Stimulated activated naive CD8-positive, alpha-beta T cell treated with anti-CD3 and anti-CD28 coated beads, Interleukin-15, Interleukin-2, amounts not matched to agents 100 U/mL and 50 U/mL, for 24 hours (primary cell): Measurements from ENCODE around the gene SERPIND1.
"Not testable (repeated sequence)": the region's sequence is repeated elsewhere in the genome, so short reads cannot be mapped to it uniquely, and the experiment has no call there.

Experiments used
- ATAC-seq: fragments of 150-1000 bp; cut with Tn5 transposase; one replicate; pipeline ENCODE4 v1.10.0; 2021
- DNase-seq: peaks from one replicate; pipeline ENCODE4 v3.0.0; 2021

The SERPIND1 gene

GRCh38 chr22:20815477-20816050 is 41.7 kb downstream of the SERPIND1 start:
- ATAC-seq (no peak), DNase-seq (no peak)

- no peak for ATAC-seq
- no peak for DNase-seq
Measured at GRCh38 chr22:20816559-20816958, 42.6 kb downstream of the SERPIND1 start.

DNA sequence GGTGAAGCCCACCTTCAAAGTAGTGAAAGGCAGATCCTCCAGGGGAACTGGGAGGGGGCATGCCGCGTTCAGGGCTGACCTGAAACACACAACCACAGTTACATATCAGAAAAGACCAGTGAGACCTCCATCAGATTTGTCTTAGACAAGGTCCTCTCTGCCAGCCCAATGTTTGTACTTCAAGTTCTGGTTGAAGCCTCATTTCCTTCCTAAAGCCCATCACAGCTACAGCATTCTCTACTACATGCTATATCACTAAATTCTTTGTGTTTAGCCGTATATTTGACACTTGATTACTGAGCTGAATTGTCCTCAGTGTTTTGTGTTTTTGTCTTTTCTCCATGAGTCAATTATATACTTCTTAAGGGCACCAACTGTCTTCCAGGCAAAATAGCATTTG is 44.6 kb downstream of the SERPIND1 start:
- ATAC-seq (no peak), DNase-seq (no peak)

DNA sequence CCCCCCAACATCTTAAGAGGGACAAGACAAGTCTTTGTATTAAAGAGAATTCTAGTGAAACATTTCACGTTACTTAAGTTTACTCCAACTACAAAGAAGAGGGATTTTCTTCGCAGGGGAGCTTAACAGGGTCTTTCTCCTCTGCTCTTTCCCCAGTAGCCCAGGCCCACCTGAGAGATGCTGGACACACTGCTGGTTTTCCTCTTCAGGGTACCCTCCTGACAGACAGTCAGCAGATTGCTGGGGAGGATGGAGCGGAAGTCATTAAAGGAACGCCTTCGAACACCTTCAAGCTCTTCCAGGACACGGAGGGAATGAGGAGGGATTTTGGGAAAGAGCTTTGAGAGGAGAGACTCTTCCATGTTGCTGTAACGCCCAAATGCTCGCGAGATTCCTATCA is 45.6 kb downstream of the SERPIND1 start:
- ATAC-seq = no peak
- no peak for DNase-seq

DNA sequence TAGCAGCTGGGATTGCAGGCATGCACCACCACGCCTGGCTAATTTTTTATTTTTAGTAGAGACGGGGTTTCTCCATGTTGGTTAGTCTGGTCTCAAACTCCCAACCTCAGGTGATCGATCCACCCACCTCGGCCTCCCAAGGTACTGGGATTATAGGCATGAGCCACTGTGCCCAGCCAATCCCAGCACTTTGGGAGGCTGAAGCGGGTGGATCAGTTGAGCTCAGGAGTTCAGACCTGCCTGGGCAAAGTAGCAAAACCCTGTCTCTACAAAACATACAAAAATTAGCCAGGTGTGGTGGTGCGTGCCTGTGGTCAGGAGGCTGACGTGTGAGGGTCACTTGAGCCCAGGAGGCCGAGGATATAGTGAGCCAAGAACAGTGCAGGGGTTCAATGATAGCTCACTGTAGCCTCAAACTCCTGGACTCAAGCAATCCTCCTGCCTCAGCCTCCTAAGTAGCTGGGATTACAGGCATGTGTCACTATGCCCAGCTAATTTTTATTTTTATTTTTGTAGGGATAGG is 47.9 kb downstream of the SERPIND1 start:
- not testable (repeated sequence) for ATAC-seq

DNA sequence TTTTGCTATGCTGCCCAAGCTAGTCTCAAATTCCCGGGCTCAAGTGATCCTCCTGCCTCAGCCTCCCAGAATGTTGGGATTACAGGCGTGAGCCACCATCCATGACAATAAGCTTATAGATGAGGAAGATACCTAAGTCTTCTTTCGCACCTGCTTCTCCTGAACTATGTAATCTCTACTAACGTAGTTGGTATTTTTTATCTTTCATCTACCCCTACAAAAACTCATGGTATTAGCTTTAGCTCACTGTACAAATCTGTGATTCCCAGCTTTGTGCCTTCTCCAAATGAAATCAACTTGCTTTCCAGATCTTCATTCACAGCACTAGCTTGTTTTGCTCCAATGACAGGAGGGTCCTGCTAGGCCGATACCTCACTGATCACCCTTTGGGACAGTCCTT is 48.3 kb downstream of the SERPIND1 start:
- no peak for ATAC-seq

More for the DNA sequence above, 47.9 kb downstream of the SERPIND1 start:
- not testable (repeated sequence) for DNase-seq

GRCh38 chr22:20823264-20823663 is 49.4 kb downstream of the SERPIND1 start:
- ATAC-seq (no peak), DNase-seq (no peak)

More for the DNA sequence above, 48.3 kb downstream of the SERPIND1 start:
- no peak for DNase-seq

DNA sequence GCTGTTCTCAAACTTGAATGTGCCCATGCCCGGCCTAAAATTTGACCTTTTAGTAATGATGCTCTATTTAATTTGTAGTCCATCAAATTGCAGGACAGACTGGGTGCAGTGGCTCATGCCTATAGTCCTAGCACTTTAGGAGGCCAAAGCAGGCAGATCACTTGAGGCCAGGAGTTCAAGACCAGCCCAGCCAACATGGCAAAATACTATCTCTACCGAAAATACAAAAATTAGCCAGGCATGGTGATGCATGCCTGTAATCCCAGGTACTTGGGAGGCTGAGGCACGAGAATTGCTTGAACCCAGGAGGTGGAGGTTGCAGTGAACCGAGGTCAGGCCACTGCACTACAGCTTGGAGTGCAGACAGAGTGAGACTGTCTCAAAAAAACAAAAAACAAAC is 51.3 kb downstream of the SERPIND1 start:
- DNase-seq, ATAC-seq: not testable (repeated sequence)

- no peak for ATAC-seq
- DNase-seq = no peak
Measured at GRCh38 chr22:20825624-20826023, 51.7 kb downstream of the SERPIND1 start.

DNA sequence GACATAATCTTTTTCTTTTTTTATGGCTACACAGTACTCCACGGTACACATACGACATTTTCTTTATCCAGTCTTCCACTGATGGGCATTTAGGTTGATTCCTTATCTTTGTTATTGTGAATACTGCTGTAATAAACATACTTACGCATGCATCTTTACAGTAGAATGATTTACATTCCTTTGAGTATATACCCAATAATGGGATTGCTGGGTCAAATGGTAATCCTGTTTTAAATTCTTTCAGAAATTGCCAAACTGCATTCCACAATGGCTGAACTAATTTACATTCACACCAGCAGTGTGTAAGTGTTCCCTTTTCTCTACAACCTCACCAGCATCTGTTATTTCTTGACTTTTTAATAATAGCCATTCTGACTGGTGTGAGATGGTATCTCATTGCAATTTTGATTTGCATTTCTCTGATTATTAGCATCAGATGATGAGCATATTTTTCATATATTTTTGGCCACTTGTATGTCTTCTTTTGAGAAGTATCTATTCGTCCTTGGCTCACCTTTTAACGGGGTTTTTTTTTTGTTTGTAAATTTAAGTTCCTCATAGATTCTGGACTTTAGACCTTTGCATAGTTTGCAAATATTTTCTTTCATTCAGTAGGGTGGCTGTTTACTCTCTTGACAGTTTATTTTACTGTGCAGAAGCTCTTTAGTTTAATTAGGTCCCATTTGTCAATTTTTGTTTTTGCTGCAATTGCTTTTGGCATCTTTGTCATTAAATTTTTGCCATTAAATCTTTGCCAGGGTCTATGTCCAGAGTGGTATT is 52.6 kb downstream of the SERPIND1 start:
- ATAC-seq, DNase-seq: not testable (repeated sequence)

- ATAC-seq (no peak), DNase-seq (no peak)
Measured at GRCh38 chr22:20829491-20830134, 55.7 kb downstream of the SERPIND1 start.

DNA sequence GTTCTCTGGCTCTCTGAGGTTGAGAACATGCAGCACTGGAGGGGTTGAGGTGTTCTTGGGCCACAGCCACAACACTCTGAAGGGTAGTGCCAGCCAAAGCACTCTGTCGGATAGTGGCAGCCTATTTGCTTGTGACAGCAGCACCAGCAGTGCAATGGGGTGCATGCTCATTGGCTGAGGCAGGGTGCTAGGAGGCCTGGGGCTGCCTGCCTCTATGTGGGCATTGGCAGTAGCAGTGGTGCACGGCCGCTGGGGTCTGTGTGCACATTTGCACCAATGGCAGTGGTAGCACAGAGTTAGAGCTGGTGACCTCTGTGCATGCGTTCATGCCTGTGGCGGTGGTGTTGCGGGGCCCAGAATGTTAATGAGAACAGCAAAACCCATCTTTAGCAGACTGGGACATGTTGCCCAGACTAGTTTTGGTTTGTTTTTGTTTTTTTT is 59.3 kb downstream of the SERPIND1 start:
- no peak for DNase-seq
- no peak for ATAC-seq

GRCh38 chr22:20834206-20834605 is 60.3 kb downstream of the SERPIND1 start:
- no peak for ATAC-seq
- no peak for DNase-seq

- no peak for DNase-seq
- ATAC-seq = no peak
Measured at GRCh38 chr22:20834725-20835124, 60.8 kb downstream of the SERPIND1 start.
